K562 (cell line): ENCODE measurements around the gene PRSS53. TPM values are rescaled to one million over a fixed set of nuclear protein-coding genes. Genes with fewer than 3 reads are reported as not detected.

Experiments
- ATF4 ChIP-seq: fragments of 450-650 bp; formaldehyde crosslinking; IDR thresholded peaks from 2 replicates; pipeline ENCODE4 v1.4.0; 2022; ENCODE audit warnings: mild to moderate bottlenecking, moderate library complexity
- BRD4 ChIP-seq: fragments of 200-600 bp; sonication (generic); IDR thresholded peaks from 2 replicates; pipeline ENCODE4 v1.6.1; 2017; ENCODE audit warnings: inconsistent platforms
- BRF1 ChIP-seq: IDR thresholded peaks from 3 replicates; pipeline ENCODE4 v1.6.1; 2011; ENCODE audit warnings: borderline replicate concordance, mild to moderate bottlenecking; ENCODE audit not compliant: insufficient read length; ENCODE audit errors: extremely low read depth
- CBFB ChIP-seq: sonication (generic); formaldehyde crosslinking; IDR thresholded peaks from 2 replicates; pipeline ENCODE4 v1.4.0; 2020; ENCODE audit warnings: mild to moderate bottlenecking, missing genetic modification reagents
- CREM ChIP-seq: IDR thresholded peaks from 2 replicates; pipeline ENCODE4 v1.6.1; 2014; ENCODE audit warnings: antibody characterized with exemption, low read depth
- DMBX1 ChIP-seq: fragments of 250-450 bp; sonication (Bioruptor Pico); IDR thresholded peaks from 2 replicates; pipeline ENCODE4 v1.8.0; 2022; ENCODE audit warnings: inconsistent platforms, mild to moderate bottlenecking, moderate library complexity, borderline replicate concordance
- HMGN3 ChIP-seq: IDR thresholded peaks from 2 replicates; pipeline ENCODE4 v1.6.1; 2011; ENCODE audit warnings: borderline replicate concordance, low read depth, mild to moderate bottlenecking, mixed read lengths, low read length; ENCODE audit not compliant: insufficient read length; ENCODE audit errors: extremely low read depth
- MEF2D ChIP-seq: conservative IDR thresholded peaks from 2 replicates; pipeline ENCODE4 v1.6.1; 2016; ENCODE audit warnings: low read depth, missing genetic modification characterization, missing compliant biosample characterization
- NR2C1 ChIP-seq, 2 experiments: fragments of 450-650 bp; IDR thresholded peaks; 2 replicates each; pipeline ENCODE4 v1.6.1; 2017; ENCODE audit warnings: mild to moderate bottlenecking in 2 of 2, antibody characterized with exemption in 1 of 2, inconsistent platforms in 1 of 2, missing compliant biosample characterization in 1 of 2, missing genetic modification characterization in 1 of 2
- PHF21A ChIP-seq: fragments of 450-650 bp; IDR thresholded peaks from 2 replicates; pipeline ENCODE4 v1.6.1; 2017; ENCODE audit warnings: low read depth, borderline replicate concordance
- POU5F1 ChIP-seq: fragments of 150-350 bp; IDR thresholded peaks from 2 replicates; pipeline ENCODE4 v1.6.1; 2014; ENCODE audit warnings: borderline replicate concordance, low read length, low read depth, mild to moderate bottlenecking; ENCODE audit not compliant: partially characterized antibody
- RBM17 ChIP-seq: fragments of 200-400 bp; formaldehyde crosslinking; IDR thresholded peaks from 2 replicates; pipeline ENCODE4 v1.6.1; 2017; ENCODE audit warnings: low read depth, mild to moderate bottlenecking, low read length, borderline replicate concordance
- SLC30A9 ChIP-seq: fragments of 250-450 bp; sonication (Bioruptor Pico); IDR thresholded peaks from 2 replicates; pipeline ENCODE4 v1.8.0; 2022; ENCODE audit warnings: mild to moderate bottlenecking, moderate library complexity
- ZFP91 ChIP-seq: sonication (generic); formaldehyde crosslinking; IDR thresholded peaks from 2 replicates; pipeline ENCODE4 v1.8.0; 2022; ENCODE audit warnings: mild to moderate bottlenecking, missing genetic modification reagents
- ZNF224 ChIP-seq: sonication (generic); formaldehyde crosslinking; IDR thresholded peaks from 2 replicates; pipeline ENCODE4 v1.8.0; 2022; ENCODE audit warnings: mild to moderate bottlenecking, missing genetic modification reagents
- ZNF717 ChIP-seq: fragments of 250-450 bp; sonication (Bioruptor Pico); IDR thresholded peaks from 2 replicates; pipeline ENCODE4 v1.5.0; 2021
- polyA plus RNA-seq, 8 experiments: library from polyadenylated mRNA; depleted of rRNA in 4 of 8; stranded (reverse) in 5 of 8; unstranded in 3 of 8; fragments of >200 nt; fragmentation: Nextera tagmentation in 2 of 8; fragmentation: Illumina TruSeq in 1 of 8; extraction: Ambion mirVana in 2 of 8; extraction: Trizol in 1 of 8; gene quantifications; 2 replicates each; pipeline versions ENCODE4 v1.2.1 to v1.2.3, GENCODE V29; 2011 to 2014; ENCODE audit warnings: inconsistent platforms in 1 of 8, missing spikeins in 1 of 8
- total RNA-seq, 7 experiments: library from RNA; depleted of rRNA in 6 of 7; stranded (reverse); fragments of >200 nt in 6 of 7; fragmentation: Illumina TruSeq in 2 of 7; extraction: Trizol in 2 of 7; gene quantifications; 2 replicates each; pipeline versions ENCODE4 v1.2.1 to v1.2.3, GENCODE V29; 2011 to 2021; ENCODE audit warnings: low replicate concordance in 1 of 7
- TF ChIP-seq, protein P1 (sequence below): sonication (generic); formaldehyde crosslinking; IDR thresholded peaks from 2 replicates; pipeline ENCODE4 v1.8.0; 2022; ENCODE audit warnings: mild to moderate bottlenecking, low read depth, missing genetic modification reagents
- TF ChIP-seq, protein P2 (sequence below): sonication (generic); formaldehyde crosslinking; IDR thresholded peaks from 2 replicates; pipeline ENCODE4 v1.9.0; 2022; ENCODE audit warnings: mild to moderate bottlenecking, missing genetic modification reagents

The PRSS53 gene
- total and polyA plus RNA-seq, 9 of the 15 experiments (the other 6 are each of a cell fraction or from before 2014, with no cell fraction given) = 0.40 to 1.9 (median 0.78) TPM; not detected in 2

- TF ChIP-seq RBM17 = no peak
- TF ChIP-seq BRF1 = no peak
- no peak for TF ChIP-seq PHF21A
- no peak for TF ChIP-seq ATF4
- no peak; the same call in 1 of the 2 replicates for TF ChIP-seq MEF2D (tag)
- TF ChIP-seq, protein P1, sequence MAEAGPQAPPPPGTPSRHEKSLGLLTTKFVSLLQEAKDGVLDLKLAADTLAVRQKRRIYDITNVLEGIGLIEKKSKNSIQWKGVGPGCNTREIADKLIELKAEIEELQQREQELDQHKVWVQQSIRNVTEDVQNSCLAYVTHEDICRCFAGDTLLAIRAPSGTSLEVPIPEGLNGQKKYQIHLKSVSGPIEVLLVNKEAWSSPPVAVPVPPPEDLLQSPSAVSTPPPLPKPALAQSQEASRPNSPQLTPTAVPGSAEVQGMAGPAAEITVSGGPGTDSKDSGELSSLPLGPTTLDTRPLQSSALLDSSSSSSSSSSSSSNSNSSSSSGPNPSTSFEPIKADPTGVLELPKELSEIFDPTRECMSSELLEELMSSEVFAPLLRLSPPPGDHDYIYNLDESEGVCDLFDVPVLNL (CRISPR knock-in tag) = no peak
- no peak for TF ChIP-seq ZNF224
- TF ChIP-seq POU5F1 = no peak
- TF ChIP-seq, protein P2, sequence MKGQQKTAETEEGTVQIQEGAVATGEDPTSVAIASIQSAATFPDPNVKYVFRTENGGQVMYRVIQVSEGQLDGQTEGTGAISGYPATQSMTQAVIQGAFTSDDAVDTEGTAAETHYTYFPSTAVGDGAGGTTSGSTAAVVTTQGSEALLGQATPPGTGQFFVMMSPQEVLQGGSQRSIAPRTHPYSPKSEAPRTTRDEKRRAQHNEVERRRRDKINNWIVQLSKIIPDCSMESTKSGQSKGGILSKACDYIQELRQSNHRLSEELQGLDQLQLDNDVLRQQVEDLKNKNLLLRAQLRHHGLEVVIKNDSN (CRISPR knock-in tag) = no peak
- no peak for TF ChIP-seq ZNF717 (CRISPR knock-in tag)
- no peak for TF ChIP-seq SLC30A9 (CRISPR knock-in tag)
- no peak for TF ChIP-seq ZFP91 (CRISPR knock-in tag)
- no peak for TF ChIP-seq NR2C1 (IDR thresholded peaks at IDR 0.05)
- 0 out of 2 replicates have a peak, but pooled peaks have one; percentile 36 for TF ChIP-seq NR2C1 (tag; IDR thresholded peaks at IDR 0.05)
- no peak for TF ChIP-seq BRD4
- no peak for TF ChIP-seq CBFB
- peak; percentile 49; the same call in 1 of the 2 replicates for TF ChIP-seq DMBX1 (CRISPR knock-in tag)
- TF ChIP-seq HMGN3 = no peak
- peak; percentile 72 for TF ChIP-seq CREM
Measured at GRCh38 chr16:31128711-31129567, 40.2 kb upstream of the PRSS53 start (continued).
